SK-N-SH (cell line): ENCODE data around the gene NUDT1. TPM values are rescaled to one million over a fixed set of nuclear protein-coding genes. Genes with fewer than 3 reads are reported as not detected.

Experiments
- CTCF ChIA-PET: fragments of 300-600, 350-600 bp; formaldehyde crosslinking; extraction: SDS; loops from one replicate; lab custom pipeline; 2021; lab: Yijun Ruan, JAX
- POLR2A ChIA-PET: fragments of 350-600 bp; sonication (Branson Sonifier 250); formaldehyde crosslinking; extraction: SDS; loops from one replicate; lab custom pipeline; 2020; ENCODE audit warnings: antibody characterized with exemption, inconsistent platforms; lab: Yijun Ruan, JAX
- DNase-seq: peaks from one replicate; pipeline ENCODE4 v3.0.0; 2012
- H2AFZ ChIP-seq: fragments of 200-600 bp; sonication (generic); 2 replicates; pipeline ENCODE4 v1.8.1; 2016; ENCODE audit warnings: antibody characterized with exemption, mild to moderate bottlenecking, low read depth
- H3F3A ChIP-seq: fragments of 200-600 bp; sonication (generic); replicated peaks from 2 replicates; pipeline ENCODE3; 2016; ENCODE audit warnings: antibody characterized with exemption, mild to moderate bottlenecking; ENCODE audit not compliant: insufficient read depth
- H3K27ac ChIP-seq, 2 experiments: fragments of 200-500 bp in 1 of 2; fragments of 200-600 bp in 1 of 2; sonication (Bioruptor generic) in 1 of 2; sonication (generic), shearing (Covaris generic) in 1 of 2; 2 replicates each; pipeline versions ENCODE4 v1.5.1 to v1.6.1; 2014 to 2016; ENCODE audit warnings: low read depth in 2 of 2, inconsistent platforms in 1 of 2, low read length in 1 of 2, mild to moderate bottlenecking in 1 of 2, mixed read lengths in 1 of 2
- H3K27me3 ChIP-seq: fragments of 200-600 bp; sonication (generic), shearing (Covaris generic); 2 replicates; pipeline ENCODE4 v1.6.1; 2016; ENCODE audit warnings: mixed run types; ENCODE audit not compliant: insufficient read depth
- H3K36me3 ChIP-seq, 2 experiments: fragments of 200-500 bp in 1 of 2; fragments of 200-600 bp in 1 of 2; sonication (Bioruptor generic) in 1 of 2; sonication (generic) in 1 of 2; replicated peaks in 1 of 2; 2 replicates each; pipeline versions ENCODE3 to v1.5.1; 2014 to 2016; ENCODE audit warnings: low read length in 1 of 2, mild to moderate bottlenecking in 1 of 2; ENCODE audit not compliant: insufficient read depth in 2 of 2, control insufficient read depth in 1 of 2
- H3K4me1 ChIP-seq, 2 experiments: fragments of 200-500 bp in 1 of 2; fragments of 200-600 bp in 1 of 2; sonication (Bioruptor generic) in 1 of 2; sonication (generic), shearing (Covaris generic) in 1 of 2; 2 replicates each; pipeline versions ENCODE4 v1.5.1 to v1.6.1; 2014 to 2016; ENCODE audit warnings: low read depth in 1 of 2, low read length in 1 of 2, mixed run types in 1 of 2; ENCODE audit not compliant: insufficient read depth in 2 of 2, control insufficient read depth in 1 of 2
- H3K4me2 ChIP-seq: fragments of 200-600 bp; sonication (generic), shearing (Covaris generic); 2 replicates; pipeline ENCODE4 v1.6.1; 2017; ENCODE audit warnings: mixed run types
- H3K4me3 ChIP-seq, 2 experiments: fragments of 200-500 bp in 1 of 2; fragments of 200-600 bp in 1 of 2; sonication (Bioruptor generic) in 1 of 2; sonication (generic), shearing (Covaris generic) in 1 of 2; 2 replicates each; pipeline versions ENCODE4 v1.5.1 to v1.8.1; 2014 to 2016; ENCODE audit warnings: low read depth in 2 of 2, inconsistent platforms in 1 of 2, low read length in 1 of 2, mild to moderate bottlenecking in 1 of 2, mixed read lengths in 1 of 2, moderate library complexity in 1 of 2
- H3K79me2 ChIP-seq: fragments of 200-600 bp; sonication (generic); 2 replicates; pipeline ENCODE4 v1.8.1; 2017; ENCODE audit warnings: mild to moderate bottlenecking; ENCODE audit not compliant: insufficient read depth
- H3K9ac ChIP-seq: fragments of 200-600 bp; sonication (generic); 2 replicates; pipeline ENCODE4 v1.6.1; 2017; ENCODE audit warnings: mixed run types
- H3K9me2 ChIP-seq: fragments of 200-600 bp; sonication (generic); 2 replicates; pipeline ENCODE4 v1.6.1; 2017; ENCODE audit warnings: mixed run types
- H3K9me3 ChIP-seq: fragments of 200-600 bp; sonication (generic); 2 replicates; pipeline ENCODE4 v1.6.1; 2017; ENCODE audit warnings: mixed run types, mild to moderate bottlenecking, moderate library complexity
- H4K20me1 ChIP-seq: fragments of 200-600 bp; sonication (generic); 2 replicates; pipeline ENCODE4 v1.6.1; 2017; ENCODE audit warnings: mild to moderate bottlenecking, mixed run types; ENCODE audit not compliant: insufficient read depth
- CHD2 ChIP-seq: fragments of 150-350 bp; IDR thresholded peaks from 2 replicates; pipeline ENCODE4 v1.6.1; 2018; ENCODE audit warnings: low read length; ENCODE audit not compliant: partially characterized antibody
- CTCF ChIP-seq: fragments of 200-600 bp; sonication (generic); IDR thresholded peaks from 2 replicates; pipeline ENCODE4 v1.6.1; 2017; ENCODE audit warnings: antibody characterized with exemption, mild to moderate bottlenecking, moderate library complexity
- ELF1 ChIP-seq: IDR thresholded peaks from 2 replicates; pipeline ENCODE4 v1.4.0; 2012
- EP300 ChIP-seq, 2 experiments: IDR thresholded peaks; 2 replicates each; pipeline versions ENCODE4 v1.4.0 to v1.6.1; 2012; ENCODE audit warnings: borderline replicate concordance in 1 of 2, low read depth in 1 of 2, low read length in 1 of 2
- FOXM1 ChIP-seq: IDR thresholded peaks from 2 replicates; pipeline ENCODE4 v1.4.0; 2012; ENCODE audit warnings: low read depth, mild to moderate bottlenecking
- GABPA ChIP-seq: IDR thresholded peaks from 2 replicates; pipeline ENCODE4 v1.4.0; 2012; ENCODE audit warnings: low read depth, mild to moderate bottlenecking
- GATA2 ChIP-seq: sonication (generic); formaldehyde crosslinking; IDR thresholded peaks from 2 replicates; pipeline ENCODE4 v1.5.0; 2020; ENCODE audit warnings: mild to moderate bottlenecking, missing genetic modification reagents
- JUND ChIP-seq: IDR thresholded peaks from 2 replicates; pipeline ENCODE4 v1.4.0; 2012
- MEF2A ChIP-seq: IDR thresholded peaks from 2 replicates; pipeline ENCODE4 v1.4.0; 2012; ENCODE audit warnings: low read depth, borderline replicate concordance
- NRF1 ChIP-seq: IDR thresholded peaks from 2 replicates; pipeline ENCODE4 v1.6.1; 2012; ENCODE audit warnings: low read depth, mild to moderate bottlenecking, low read length
- RAD21 ChIP-seq: IDR thresholded peaks from 2 replicates; pipeline ENCODE4 v1.6.1; 2012; ENCODE audit warnings: mild to moderate bottlenecking, low read length
- RCOR1 ChIP-seq: fragments of 150-350 bp; IDR thresholded peaks from 2 replicates; pipeline ENCODE4 v1.6.1; 2017; ENCODE audit warnings: antibody characterized with exemption, low read length
- REST ChIP-seq: IDR thresholded peaks from 2 replicates; pipeline ENCODE4 v1.6.1; 2012; ENCODE audit warnings: mild to moderate bottlenecking, low read depth, low read length, moderate library complexity
- RFX5 ChIP-seq: IDR thresholded peaks from 2 replicates; pipeline ENCODE4 v1.6.1; 2012; ENCODE audit warnings: mild to moderate bottlenecking, improper control_type of control experiment, low read length
- SMC3 ChIP-seq: IDR thresholded peaks from 2 replicates; pipeline ENCODE4 v1.6.1; 2012; ENCODE audit warnings: low read depth, low read length, improper control_type of control experiment
- TEAD4 ChIP-seq: IDR thresholded peaks from 2 replicates; pipeline ENCODE4 v1.4.0; 2012; ENCODE audit warnings: mild to moderate bottlenecking, borderline replicate concordance; ENCODE audit not compliant: insufficient read depth
- WGBS: methylation state at CpG from one replicate; pipeline ENCODE4 v1.1.6; 2017; ENCODE audit warnings: low lambda C conversion rate; 5-methylcytosine and 5-hydroxymethylcytosine counted together
- polyA plus RNA-seq, 3 experiments: library from polyadenylated mRNA; depleted of rRNA; stranded (reverse); fragments of >200 nt; gene quantifications; 2 replicates each; pipeline ENCODE4 v1.2.3, GENCODE V29; 2012
- TF ChIP-seq, protein P1 (sequence below): IDR thresholded peaks from 2 replicates; pipeline ENCODE4 v1.4.0; 2012; ENCODE audit warnings: low read depth
- TF ChIP-seq, protein P2 (sequence below): IDR thresholded peaks from 2 replicates; pipeline ENCODE4 v1.4.0; 2012; ENCODE audit warnings: low read depth, borderline replicate concordance

Gene NUDT1
- polyA plus RNA-seq, 1 of the 3 experiments (the other 2 are of a cell fraction): 98.1 TPM

DNA sequence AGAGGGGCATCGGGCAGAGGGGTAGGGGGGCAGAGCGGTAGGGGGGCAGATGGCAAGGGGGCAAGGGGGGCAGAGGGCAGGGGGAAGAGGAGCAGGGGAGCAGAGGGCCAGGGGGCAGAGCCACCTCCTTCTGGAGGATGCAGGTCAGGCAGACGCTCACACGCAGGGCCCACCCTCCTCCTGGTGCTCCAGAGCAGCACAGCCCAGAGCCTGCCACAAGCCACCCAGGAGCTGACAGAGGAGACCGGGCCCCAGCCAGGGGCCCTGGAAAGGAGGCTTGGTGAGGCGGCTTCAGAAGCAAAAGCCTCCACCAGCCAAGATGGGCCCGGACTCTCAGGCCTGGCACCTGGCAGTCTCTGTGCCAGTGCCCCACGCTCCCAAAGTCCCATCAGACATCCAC, 22.4 kb upstream of the NUDT1 start:
- CTCF ChIA-PET: no interaction called here

DNA sequence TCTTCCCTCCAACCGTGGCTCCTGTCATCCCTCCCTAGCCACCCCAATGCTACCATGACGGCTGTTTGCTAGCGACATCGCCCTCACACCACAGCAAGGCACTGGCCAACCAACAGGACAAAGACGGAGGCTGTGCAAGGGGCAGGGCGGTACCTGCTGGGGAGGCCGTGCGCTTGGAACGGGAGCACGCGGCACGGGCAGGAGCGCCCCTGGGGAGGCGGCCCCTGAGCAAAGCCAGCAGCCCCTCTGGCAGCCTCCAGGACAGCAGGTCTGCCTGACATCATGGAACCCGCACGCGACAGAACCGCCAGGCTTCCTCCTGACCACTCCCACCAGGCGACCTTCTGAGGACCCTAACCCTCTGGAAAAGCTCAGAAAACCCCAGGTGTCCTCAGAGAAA, 22.0 kb upstream of the NUDT1 start:
- ChIA-PET POLR2A (no interaction called here), CTCF (no interaction called here)
- no peak for DNase-seq
- WGBS: 90% methylated on average over 18 of the region's 19 CpGs
- Histone ChIP-seq H3K4me3 (no peak overlapping the region), H3K27me3 (no peaks in the 10 kb centered on the region), H4K20me1 (peaks cover 12% of the 10 kb centered on the region; the same call in 1 of the 2 replicates), H2AFZ (no peak overlapping the region), H3K79me2 (peaks cover 23% of the 10 kb centered on the region; the same call in 1 of the 2 replicates), H3F3A (no peaks in the 10 kb centered on the region), H3K9ac (no peak overlapping the region), H3K9me3 (no peaks in the 10 kb centered on the region), H3K4me1 (no peaks in the 10 kb centered on the region), H3K4me2 (no peak overlapping the region), H3K9me2 (no peaks in the 10 kb centered on the region), H3K27ac (no peak overlapping the region), H3K36me3 (peaks cover 26 to 62% of the 10 kb centered on the region in 2 experiments)
- TF ChIP-seq, protein P1, sequence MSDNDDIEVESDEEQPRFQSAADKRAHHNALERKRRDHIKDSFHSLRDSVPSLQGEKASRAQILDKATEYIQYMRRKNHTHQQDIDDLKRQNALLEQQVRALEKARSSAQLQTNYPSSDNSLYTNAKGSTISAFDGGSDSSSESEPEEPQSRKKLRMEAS: no peak
- TF ChIP-seq EP300 (IDR thresholded peaks at IDR 0.05; ENCODE audit: borderline replicate concordance in 1 of 2, low read depth in 1 of 2, low read length in 1 of 2): no peak
- TF ChIP-seq CHD2: no peak
- TF ChIP-seq GATA2: no peak
- TF ChIP-seq RFX5: no peak
- no peak for TF ChIP-seq GABPA
- no peak for TF ChIP-seq RAD21
- TF ChIP-seq RCOR1: no peak
- TF ChIP-seq CTCF: no peak
- TF ChIP-seq TEAD4: no peak
- TF ChIP-seq, protein P2, sequence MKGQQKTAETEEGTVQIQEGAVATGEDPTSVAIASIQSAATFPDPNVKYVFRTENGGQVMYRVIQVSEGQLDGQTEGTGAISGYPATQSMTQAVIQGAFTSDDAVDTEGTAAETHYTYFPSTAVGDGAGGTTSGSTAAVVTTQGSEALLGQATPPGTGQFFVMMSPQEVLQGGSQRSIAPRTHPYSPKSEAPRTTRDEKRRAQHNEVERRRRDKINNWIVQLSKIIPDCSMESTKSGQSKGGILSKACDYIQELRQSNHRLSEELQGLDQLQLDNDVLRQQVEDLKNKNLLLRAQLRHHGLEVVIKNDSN: no peak

More for the DNA sequence above, 22.4 kb upstream of the NUDT1 start:
- H3K79me2 ChIP-seq: peaks cover 20% of the 10 kb centered on the region; the same call in 1 of the 2 replicates
- H3K27ac ChIP-seq: no peak overlapping the region
- no peak overlapping the region for H3K4me3 ChIP-seq
- POLR2A ChIA-PET: no interaction called here
- no peaks in the 10 kb centered on the region for H3F3A ChIP-seq
- H3K4me1 ChIP-seq: no peaks in the 10 kb centered on the region
- TF ChIP-seq FOXM1 (no peak), RCOR1 (no peak), ELF1 (no peak), RFX5 (no peak), MEF2A (no peak), NRF1 (no peak), JUND (no peak), REST (no peak), GABPA (no peak), SMC3 (no peak)
- TF ChIP-seq, protein P2: no peak
- 96% methylated on average over 7 of the region's 8 CpGs for WGBS
- H3K9me2 ChIP-seq: no peaks in the 10 kb centered on the region
- no peak overlapping the region for H3K9ac ChIP-seq
- H3K36me3 ChIP-seq: peaks cover 24 to 58% of the 10 kb centered on the region in 2 experiments
- H4K20me1 ChIP-seq: peaks cover 12% of the 10 kb centered on the region; the same call in 1 of the 2 replicates
- H2AFZ ChIP-seq: no peak overlapping the region
- H3K27me3 ChIP-seq: no peaks in the 10 kb centered on the region
- DNase-seq: no peak
- H3K4me2 ChIP-seq: no peak overlapping the region
- H3K9me3 ChIP-seq: no peaks in the 10 kb centered on the region
